ENCODE measurements around the gene CD84.

DNA sequence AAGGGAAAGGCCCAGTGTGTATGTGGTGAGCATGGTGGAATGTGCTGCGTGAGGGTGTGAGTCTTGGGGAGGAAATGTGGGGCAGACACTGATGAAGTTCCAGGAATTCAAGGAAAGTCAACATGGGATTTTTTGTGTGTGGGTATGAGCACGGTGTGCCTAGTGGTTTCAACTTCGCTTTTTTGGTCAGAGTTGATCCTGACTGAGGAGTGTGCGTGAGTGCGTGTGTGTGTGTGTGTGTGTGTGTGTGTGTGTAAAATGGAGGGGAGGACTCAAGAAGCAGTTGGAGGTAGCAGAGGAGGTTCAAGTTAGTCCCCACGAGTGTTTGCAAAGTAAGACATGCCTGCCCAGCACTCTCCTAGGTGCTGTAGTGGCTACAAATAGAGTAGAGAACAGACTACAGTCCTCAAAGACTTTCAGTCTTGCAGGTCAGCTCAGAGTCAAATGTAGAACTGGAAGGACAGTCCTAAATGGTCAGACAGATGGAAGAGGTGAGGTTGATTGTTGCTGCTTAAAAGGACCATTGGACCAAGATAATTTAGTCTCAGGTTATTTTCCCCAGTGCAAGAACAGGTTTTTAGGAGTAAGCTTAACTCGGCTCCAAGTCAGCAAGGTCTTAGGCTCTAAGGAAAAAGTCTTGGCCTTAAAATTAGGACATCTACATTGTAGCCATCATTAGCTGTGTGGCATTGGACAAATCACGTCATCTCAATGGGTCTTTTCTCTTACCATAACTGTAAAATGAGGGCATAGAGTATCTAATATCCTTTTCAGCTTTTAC is 42.5 kb upstream of the CD84 start:
- no peak for TF ChIP-seq POLR2A (IDR thresholded peaks at IDR 0.05)
- TF ChIP-seq, protein P1, sequence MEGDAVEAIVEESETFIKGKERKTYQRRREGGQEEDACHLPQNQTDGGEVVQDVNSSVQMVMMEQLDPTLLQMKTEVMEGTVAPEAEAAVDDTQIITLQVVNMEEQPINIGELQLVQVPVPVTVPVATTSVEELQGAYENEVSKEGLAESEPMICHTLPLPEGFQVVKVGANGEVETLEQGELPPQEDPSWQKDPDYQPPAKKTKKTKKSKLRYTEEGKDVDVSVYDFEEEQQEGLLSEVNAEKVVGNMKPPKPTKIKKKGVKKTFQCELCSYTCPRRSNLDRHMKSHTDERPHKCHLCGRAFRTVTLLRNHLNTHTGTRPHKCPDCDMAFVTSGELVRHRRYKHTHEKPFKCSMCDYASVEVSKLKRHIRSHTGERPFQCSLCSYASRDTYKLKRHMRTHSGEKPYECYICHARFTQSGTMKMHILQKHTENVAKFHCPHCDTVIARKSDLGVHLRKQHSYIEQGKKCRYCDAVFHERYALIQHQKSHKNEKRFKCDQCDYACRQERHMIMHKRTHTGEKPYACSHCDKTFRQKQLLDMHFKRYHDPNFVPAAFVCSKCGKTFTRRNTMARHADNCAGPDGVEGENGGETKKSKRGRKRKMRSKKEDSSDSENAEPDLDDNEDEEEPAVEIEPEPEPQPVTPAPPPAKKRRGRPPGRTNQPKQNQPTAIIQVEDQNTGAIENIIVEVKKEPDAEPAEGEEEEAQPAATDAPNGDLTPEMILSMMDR (IDR thresholded peaks at IDR 0.05): no peak
